Fibroblast of lung (primary cell): Measurements from ENCODE around the gene ANKMY1. TPM values are rescaled to one million over a fixed set of nuclear protein-coding genes. Genes with fewer than 3 reads are reported as not detected.

ENCODE experiments used
- DNase-seq, 2 donors: peaks; one replicate each; pipeline versions ENCODE4 v3.0.0 to v3.0.0-alpha.2; 2010; ENCODE audit warnings: low read depth in 2 of 2
- H2AFZ ChIP-seq: 2 replicates; pipeline ENCODE4 v1.5.1; 2012; ENCODE audit warnings: low read length, control low read depth, inconsistent platforms
- H3K27ac ChIP-seq: 2 replicates; pipeline ENCODE4 v1.5.1; 2011; ENCODE audit warnings: low read length, control low read depth; ENCODE audit not compliant: insufficient read depth
- H3K27me3 ChIP-seq: 2 replicates; pipeline ENCODE4 v1.5.1; 2011; ENCODE audit warnings: mild to moderate bottlenecking, low read length; ENCODE audit not compliant: control insufficient read depth, insufficient read depth
- H3K36me3 ChIP-seq: 2 replicates; pipeline ENCODE4 v1.5.1; 2011; ENCODE audit warnings: low read length; ENCODE audit not compliant: control insufficient read depth, insufficient read depth
- H3K4me1 ChIP-seq: 2 replicates; pipeline ENCODE4 v1.5.1; 2011; ENCODE audit warnings: low read length; ENCODE audit not compliant: control insufficient read depth, insufficient read depth; ENCODE audit errors: extremely low read depth
- H3K4me2 ChIP-seq: 2 replicates; pipeline ENCODE4 v1.5.1; 2011; ENCODE audit warnings: low read length, control low read depth; ENCODE audit not compliant: insufficient read depth; ENCODE audit errors: extremely low read depth
- H3K4me3 ChIP-seq, 4 experiments: fragments of 200-600 bp in 1 of 4; sonication (generic) in 1 of 4; replicated peaks in 1 of 4; 2 replicates each; pipeline ENCODE4 v1.5.1; 2011 to 2016; ENCODE audit warnings: low read length in 4 of 4, low read depth in 3 of 4, mild to moderate bottlenecking in 3 of 4, control low read depth in 2 of 4, inconsistent platforms in 1 of 4, mixed read lengths in 1 of 4; ENCODE audit not compliant: insufficient read depth in 1 of 4; ENCODE audit errors: control extremely low read depth in 1 of 4
- H3K79me2 ChIP-seq: 2 replicates; pipeline ENCODE4 v1.5.1; 2012; ENCODE audit warnings: mild to moderate bottlenecking, low read length, inconsistent platforms; ENCODE audit not compliant: control insufficient read depth, insufficient read depth
- H3K9ac ChIP-seq: 2 replicates; pipeline ENCODE4 v1.5.1; 2011; ENCODE audit warnings: mild to moderate bottlenecking, low read length, control low read depth; ENCODE audit not compliant: insufficient read depth
- H3K9me3 ChIP-seq: 2 replicates; pipeline ENCODE4 v1.5.1; 2012; ENCODE audit warnings: low read depth, low read length; ENCODE audit not compliant: control insufficient read depth, insufficient read depth
- H4K20me1 ChIP-seq: 2 replicates; pipeline ENCODE4 v1.5.1; 2011; ENCODE audit warnings: low read length; ENCODE audit not compliant: control insufficient read depth, insufficient read depth; ENCODE audit errors: extremely low read depth
- CTCF ChIP-seq, 2 donors: IDR thresholded peaks in 1 of 2; conservative IDR thresholded peaks in 1 of 2; 1 replicate in 1 of 2; 2 replicates in 1 of 2; pipeline ENCODE4 v1.5.1; 2011 to 2012; ENCODE audit warnings: low read length in 2 of 2, control low read depth in 1 of 2, inconsistent platforms in 1 of 2, low read depth in 1 of 2, mild to moderate bottlenecking in 1 of 2
- EZH2 ChIP-seq: IDR thresholded peaks from 2 replicates; pipeline ENCODE4 v1.5.1; 2012; ENCODE audit warnings: low read length, control low read depth, mild to moderate bottlenecking; ENCODE audit errors: missing control alignments
- polyA plus RNA-seq, 2 donors: library from polyadenylated mRNA; depleted of rRNA in 1 of 2; stranded (reverse) in 1 of 2; unstranded in 1 of 2; fragments of >200 nt; gene quantifications; 2 replicates each; pipeline ENCODE4 v1.2.1, GENCODE V29; 2011 to 2012; ENCODE audit warnings: missing spikeins in 1 of 2
- total RNA-seq: library from RNA; depleted of rRNA; stranded (reverse); fragments of >200 nt; gene quantifications from 2 replicates; pipeline ENCODE4 v1.2.1, GENCODE V29; 2014

Gene ANKMY1
- total and polyA plus RNA-seq, 2 donors (not counting 1 experiment from before 2014, with no cell fraction given): 2.8 to 7.4 TPM

GRCh38 chr2:240462073-240462706 is 95.6 kb downstream of the ANKMY1 start:
- Histone ChIP-seq H2AFZ (no peak overlapping the region), H3K4me2 (no peak overlapping the region), H3K4me1 (no peaks in the 10 kb centered on the region), H3K4me3 (no peak overlapping the region), H4K20me1 (no peaks in the 10 kb centered on the region), H3K36me3 (peaks cover 42% of the 10 kb centered on the region), H3K9me3 (no peaks in the 10 kb centered on the region), H3K27ac (no peak overlapping the region), H3K9ac (no peak overlapping the region), H3K79me2 (peaks cover 2% of the 10 kb centered on the region), H3K27me3 (no peaks in the 10 kb centered on the region)
- no peak for TF ChIP-seq CTCF (conservative IDR thresholded peaks at IDR 0.05 in 1 of 2, IDR thresholded peaks at IDR 0.05 in 1 of 2; ENCODE audit: low read depth in 1 of 2, low read length in 2 of 2)
- no peak for TF ChIP-seq EZH2
- DNase-seq: no peak

- TF ChIP-seq EZH2: no peak
- no peak for TF ChIP-seq CTCF (conservative IDR thresholded peaks at IDR 0.05 in 1 of 2, IDR thresholded peaks at IDR 0.05 in 1 of 2; ENCODE audit: low read depth in 1 of 2, low read length in 2 of 2)
- DNase-seq: no peak
These were observed 96.2 kb downstream of the ANKMY1 start for GRCh38 chr2:240461471-240462072.

GRCh38 chr2:240460781-240461431 is 96.9 kb downstream of the ANKMY1 start:
- no peak for DNase-seq
- Histone ChIP-seq H3K4me1 (no peaks in the 10 kb centered on the region), H3K4me2 (no peak overlapping the region), H4K20me1 (no peaks in the 10 kb centered on the region), H3K27ac (no peak overlapping the region), H3K36me3 (peaks cover 39% of the 10 kb centered on the region), H3K9ac (no peak overlapping the region), H3K79me2 (peaks cover 2% of the 10 kb centered on the region), H2AFZ (no peak overlapping the region), H3K4me3 (no peak overlapping the region), H3K27me3 (no peaks in the 10 kb centered on the region), H3K9me3 (no peaks in the 10 kb centered on the region)
- no peak for TF ChIP-seq EZH2
- peak in 1 of 2 donors; percentile 2 for TF ChIP-seq CTCF (conservative IDR thresholded peaks at IDR 0.05 in 1 of 2, IDR thresholded peaks at IDR 0.05 in 1 of 2; ENCODE audit: low read depth in 1 of 2, low read length in 2 of 2)

More at GRCh38 chr2:240461471-240462072, 96.2 kb downstream of the ANKMY1 start:
- Histone ChIP-seq H3K79me2 (peaks cover 2% of the 10 kb centered on the region), H3K9ac (no peak overlapping the region), H3K4me3 (no peak overlapping the region), H3K36me3 (peaks cover 39% of the 10 kb centered on the region), H3K27me3 (no peaks in the 10 kb centered on the region), H3K27ac (no peak overlapping the region), H3K9me3 (no peaks in the 10 kb centered on the region), H3K4me2 (no peak overlapping the region), H2AFZ (no peak overlapping the region), H4K20me1 (no peaks in the 10 kb centered on the region), H3K4me1 (no peaks in the 10 kb centered on the region)
